ENCODE data around the gene YEATS2. TPM values are rescaled to one million over a fixed set of nuclear protein-coding genes. Genes with fewer than 3 reads are reported as not detected.
"Not testable (repeated sequence)": the region's sequence is repeated elsewhere in the genome, so short reads cannot be mapped to it uniquely, and the experiment has no call there.

Gene YEATS2
- total RNA-seq, 1 experiment from 2014 or later, result 38.6 TPM

DNA sequence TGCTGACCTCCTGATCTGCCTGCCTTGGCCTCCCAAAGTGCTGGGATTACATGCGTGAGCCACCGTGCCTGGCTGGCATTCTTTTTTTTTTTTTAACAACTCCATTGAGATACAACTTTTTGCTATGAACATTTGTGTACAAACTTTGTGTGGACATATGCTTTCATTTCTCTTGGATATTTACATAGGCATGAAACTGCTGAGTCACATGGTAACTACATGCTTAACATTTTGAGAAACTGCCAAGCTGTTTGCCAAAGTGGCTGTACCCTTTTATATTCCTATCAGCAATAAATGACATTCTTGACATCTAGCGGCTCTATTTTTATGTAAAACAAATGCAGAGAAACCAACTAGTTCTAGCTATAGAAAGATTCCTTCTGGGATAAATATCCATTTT is 8.7 kb upstream of the YEATS2 start:
- intact Hi-C loops (cut with micrococcal nuclease), result no loop called here
- Histone ChIP-seq H3K9me2 (ENCODE audit: insufficient read depth) (no peaks in the 10 kb centered on the region), H3K27ac (ENCODE audit: low read depth, low read length) (no peak overlapping the region), H4K20me1 (ENCODE audit: insufficient read depth) (no peaks in the 10 kb centered on the region), H3K4me2 (ENCODE audit: low read length) (no peak overlapping the region), H3K79me2 (ENCODE audit: insufficient read depth, low read length) (no peaks in the 10 kb centered on the region), H3K4me3 (replicated peaks in 1 of 2; ENCODE audit: low read depth in 1 of 2, low read length in 2 of 2) (no peak overlapping the region), H3K27me3 (ENCODE audit: insufficient read depth, low read length) (no peaks in the 10 kb centered on the region), H3K4me1 (ENCODE audit: control insufficient read depth in 1 of 2, insufficient read depth in 2 of 2, low read length in 2 of 2) (no peaks in the 10 kb centered on the region), H3K9me3 (ENCODE audit: control insufficient read depth in 1 of 2, insufficient read depth in 1 of 2, low read depth in 1 of 2, low read length in 2 of 2) (no peaks in the 10 kb centered on the region), H3K9ac (ENCODE audit: low read length) (no peak overlapping the region), H3K36me3 (ENCODE audit: control insufficient read depth in 1 of 2, insufficient read depth in 2 of 2, low read length in 2 of 2) (no peaks in the 10 kb centered on the region), H2AFZ (ENCODE audit: low read depth, low read length, poor library complexity, severe bottlenecking) (peak overlapping the region; percentile 35)
- no TSS peak for BruUV-seq (replicated peaks)
- TF ChIP-seq SP1 (IDR thresholded peaks at IDR 0.05; ENCODE audit: low read depth) (no peak), CEBPB (IDR thresholded peaks at IDR 0.05; ENCODE audit: low read depth) (no peak), CBX3 (IDR thresholded peaks at IDR 0.05; ENCODE audit: low read depth) (no peak), TCF7L2 (IDR thresholded peaks at IDR 0.05; ENCODE audit: borderline replicate concordance, extremely low read depth, insufficient read depth, insufficient read length) (no peak), EZH2phosphoT487 (IDR thresholded peaks at IDR 0.05; ENCODE audit: borderline replicate concordance) (no peak), JUND (IDR thresholded peaks at IDR 0.05) (no peak), SRF (IDR thresholded peaks at IDR 0.05; ENCODE audit: low read depth) (no peak), ZNF274 (IDR thresholded peaks at IDR 0.05; ENCODE audit: low read depth, low read length) (no peak), ZFX (IDR thresholded peaks at IDR 0.05) (no peak), EZH2 (IDR thresholded peaks at IDR 0.05) (no peak), RAD21 (IDR thresholded peaks at IDR 0.05; ENCODE audit: low read depth) (no peak), FOSL1 (IDR thresholded peaks at IDR 0.05; ENCODE audit: low read depth) (no peak), EGR1 (IDR thresholded peaks at IDR 0.05; ENCODE audit: low read depth) (no peak), SIN3A (IDR thresholded peaks at IDR 0.05; ENCODE audit: low read depth) (no peak), POLR2AphosphoS5 (IDR thresholded peaks at IDR 0.05; ENCODE audit: low read depth, low read length) (no peak)
- TF ChIP-seq, protein P1, sequence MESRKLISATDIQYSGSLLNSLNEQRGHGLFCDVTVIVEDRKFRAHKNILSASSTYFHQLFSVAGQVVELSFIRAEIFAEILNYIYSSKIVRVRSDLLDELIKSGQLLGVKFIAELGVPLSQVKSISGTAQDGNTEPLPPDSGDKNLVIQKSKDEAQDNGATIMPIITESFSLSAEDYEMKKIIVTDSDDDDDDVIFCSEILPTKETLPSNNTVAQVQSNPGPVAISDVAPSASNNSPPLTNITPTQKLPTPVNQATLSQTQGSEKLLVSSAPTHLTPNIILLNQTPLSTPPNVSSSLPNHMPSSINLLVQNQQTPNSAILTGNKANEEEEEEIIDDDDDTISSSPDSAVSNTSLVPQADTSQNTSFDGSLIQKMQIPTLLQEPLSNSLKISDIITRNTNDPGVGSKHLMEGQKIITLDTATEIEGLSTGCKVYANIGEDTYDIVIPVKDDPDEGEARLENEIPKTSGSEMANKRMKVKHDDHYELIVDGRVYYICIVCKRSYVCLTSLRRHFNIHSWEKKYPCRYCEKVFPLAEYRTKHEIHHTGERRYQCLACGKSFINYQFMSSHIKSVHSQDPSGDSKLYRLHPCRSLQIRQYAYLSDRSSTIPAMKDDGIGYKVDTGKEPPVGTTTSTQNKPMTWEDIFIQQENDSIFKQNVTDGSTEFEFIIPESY (IDR thresholded peaks at IDR 0.05; ENCODE audit: extremely low read depth, insufficient replicate concordance, low read length), result no peak
- TF ChIP-seq, protein P2, sequence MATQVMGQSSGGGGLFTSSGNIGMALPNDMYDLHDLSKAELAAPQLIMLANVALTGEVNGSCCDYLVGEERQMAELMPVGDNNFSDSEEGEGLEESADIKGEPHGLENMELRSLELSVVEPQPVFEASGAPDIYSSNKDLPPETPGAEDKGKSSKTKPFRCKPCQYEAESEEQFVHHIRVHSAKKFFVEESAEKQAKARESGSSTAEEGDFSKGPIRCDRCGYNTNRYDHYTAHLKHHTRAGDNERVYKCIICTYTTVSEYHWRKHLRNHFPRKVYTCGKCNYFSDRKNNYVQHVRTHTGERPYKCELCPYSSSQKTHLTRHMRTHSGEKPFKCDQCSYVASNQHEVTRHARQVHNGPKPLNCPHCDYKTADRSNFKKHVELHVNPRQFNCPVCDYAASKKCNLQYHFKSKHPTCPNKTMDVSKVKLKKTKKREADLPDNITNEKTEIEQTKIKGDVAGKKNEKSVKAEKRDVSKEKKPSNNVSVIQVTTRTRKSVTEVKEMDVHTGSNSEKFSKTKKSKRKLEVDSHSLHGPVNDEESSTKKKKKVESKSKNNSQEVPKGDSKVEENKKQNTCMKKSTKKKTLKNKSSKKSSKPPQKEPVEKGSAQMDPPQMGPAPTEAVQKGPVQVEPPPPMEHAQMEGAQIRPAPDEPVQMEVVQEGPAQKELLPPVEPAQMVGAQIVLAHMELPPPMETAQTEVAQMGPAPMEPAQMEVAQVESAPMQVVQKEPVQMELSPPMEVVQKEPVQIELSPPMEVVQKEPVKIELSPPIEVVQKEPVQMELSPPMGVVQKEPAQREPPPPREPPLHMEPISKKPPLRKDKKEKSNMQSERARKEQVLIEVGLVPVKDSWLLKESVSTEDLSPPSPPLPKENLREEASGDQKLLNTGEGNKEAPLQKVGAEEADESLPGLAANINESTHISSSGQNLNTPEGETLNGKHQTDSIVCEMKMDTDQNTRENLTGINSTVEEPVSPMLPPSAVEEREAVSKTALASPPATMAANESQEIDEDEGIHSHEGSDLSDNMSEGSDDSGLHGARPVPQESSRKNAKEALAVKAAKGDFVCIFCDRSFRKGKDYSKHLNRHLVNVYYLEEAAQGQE (IDR thresholded peaks at IDR 0.05; ENCODE audit: low read depth), result no peak
- TF ChIP-seq, protein P3, sequence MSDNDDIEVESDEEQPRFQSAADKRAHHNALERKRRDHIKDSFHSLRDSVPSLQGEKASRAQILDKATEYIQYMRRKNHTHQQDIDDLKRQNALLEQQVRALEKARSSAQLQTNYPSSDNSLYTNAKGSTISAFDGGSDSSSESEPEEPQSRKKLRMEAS (IDR thresholded peaks at IDR 0.05), result no peak
- TF ChIP-seq, protein P4, sequence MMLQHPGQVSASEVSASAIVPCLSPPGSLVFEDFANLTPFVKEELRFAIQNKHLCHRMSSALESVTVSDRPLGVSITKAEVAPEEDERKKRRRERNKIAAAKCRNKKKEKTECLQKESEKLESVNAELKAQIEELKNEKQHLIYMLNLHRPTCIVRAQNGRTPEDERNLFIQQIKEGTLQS (IDR thresholded peaks at IDR 0.05), result no peak
- no peak for ATAC-seq
- ChIA-PET POLR2A (no interaction called here), CTCF (no interaction called here), RAD21 (ENCODE audit: low non-redundant PET in 1 of 2, low total read pairs in 2 of 2, uncharacterized antibody in 2 of 2, unreplicated experiment in 2 of 2) (no interaction called here)
- no peak for DNase-seq (ENCODE audit: low read depth, low spot score)

DNA sequence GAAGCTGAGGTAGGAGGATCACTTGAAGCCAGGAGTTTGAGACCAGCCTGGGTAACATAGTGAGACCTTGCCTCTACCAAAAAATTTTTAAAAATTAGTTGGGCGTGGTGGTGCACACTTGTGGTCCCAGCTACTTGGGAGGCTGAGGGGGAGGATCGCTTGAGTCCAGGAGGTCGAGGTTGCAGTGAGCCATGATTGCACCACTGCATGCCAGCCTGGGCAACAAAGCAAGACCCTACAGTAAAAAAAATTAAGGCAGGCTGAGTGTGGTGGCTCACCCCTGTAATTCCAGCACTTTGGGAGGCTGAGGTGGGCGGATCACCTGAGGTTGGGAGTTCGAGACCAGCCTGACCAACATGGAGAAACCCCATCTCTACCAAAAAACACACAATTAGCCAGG is 8.0 kb upstream of the YEATS2 start:
- H3K27ac ChIP-seq (ENCODE audit: low read depth, low read length); BruUV-seq (replicated peaks); H3K36me3 ChIP-seq (ENCODE audit: control insufficient read depth in 1 of 2, insufficient read depth in 2 of 2, low read length in 2 of 2); ATAC-seq; RAD21 ChIA-PET (ENCODE audit: low non-redundant PET in 1 of 2, low total read pairs in 2 of 2, uncharacterized antibody in 2 of 2, unreplicated experiment in 2 of 2); H3K4me2 ChIP-seq (ENCODE audit: low read length); H3K9me2 ChIP-seq (ENCODE audit: insufficient read depth); H3K9me3 ChIP-seq (ENCODE audit: control insufficient read depth in 1 of 2, insufficient read depth in 1 of 2, low read depth in 1 of 2, low read length in 2 of 2); H3K9ac ChIP-seq (ENCODE audit: low read length); H3K4me1 ChIP-seq (ENCODE audit: control insufficient read depth in 1 of 2, insufficient read depth in 2 of 2, low read length in 2 of 2); DNase-seq (ENCODE audit: low read depth, low spot score); H3K4me3 ChIP-seq (replicated peaks in 1 of 2; ENCODE audit: low read depth in 1 of 2, low read length in 2 of 2); H3K27me3 ChIP-seq (ENCODE audit: insufficient read depth, low read length); intact Hi-C loops (cut with micrococcal nuclease); H3K79me2 ChIP-seq (ENCODE audit: insufficient read depth, low read length); CTCF ChIA-PET; H4K20me1 ChIP-seq (ENCODE audit: insufficient read depth); POLR2A ChIA-PET; H2AFZ ChIP-seq (ENCODE audit: low read depth, low read length, poor library complexity, severe bottlenecking): not testable (repeated sequence)

Data from HCT116 (cell line).